CD4-positive, alpha-beta T cell treated with Interferon alpha-2 for 1 hour (primary cell): Measurements from ENCODE around the gene RABIF.

Experiments used
- DNase-seq, 2 donors: peaks; one replicate each; pipeline ENCODE4 v3.0.0-alpha.2; 2020 to 2022

RABIF gene

DNA sequence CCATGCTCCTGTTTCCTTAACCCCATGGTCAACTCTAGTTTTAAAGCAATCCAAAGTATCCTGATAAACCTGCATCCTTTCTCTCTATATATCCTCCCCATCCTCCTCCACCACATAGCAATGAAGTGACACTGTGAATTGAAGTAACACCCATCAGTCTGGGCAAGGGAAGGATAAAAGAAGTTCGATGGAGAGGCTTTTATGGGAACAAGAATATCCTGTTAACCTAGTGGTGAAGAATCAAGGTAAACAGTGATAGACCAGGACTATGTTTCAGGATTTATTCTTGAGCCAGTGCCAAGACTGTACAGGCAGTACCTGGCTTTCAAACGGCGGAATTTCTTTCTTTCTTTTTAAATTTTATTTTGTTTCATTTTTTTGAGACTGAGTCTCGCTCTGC, 17.6 kb downstream of the RABIF start:
- DNase-seq: no peak

- no peak for DNase-seq
Measured at GRCh38 chr1:202862679-202863560, 26.0 kb downstream of the RABIF start.

GRCh38 chr1:202861420-202862132, 27.4 kb downstream of the RABIF start:
- DNase-seq: peak; percentile 33 to 66

DNA sequence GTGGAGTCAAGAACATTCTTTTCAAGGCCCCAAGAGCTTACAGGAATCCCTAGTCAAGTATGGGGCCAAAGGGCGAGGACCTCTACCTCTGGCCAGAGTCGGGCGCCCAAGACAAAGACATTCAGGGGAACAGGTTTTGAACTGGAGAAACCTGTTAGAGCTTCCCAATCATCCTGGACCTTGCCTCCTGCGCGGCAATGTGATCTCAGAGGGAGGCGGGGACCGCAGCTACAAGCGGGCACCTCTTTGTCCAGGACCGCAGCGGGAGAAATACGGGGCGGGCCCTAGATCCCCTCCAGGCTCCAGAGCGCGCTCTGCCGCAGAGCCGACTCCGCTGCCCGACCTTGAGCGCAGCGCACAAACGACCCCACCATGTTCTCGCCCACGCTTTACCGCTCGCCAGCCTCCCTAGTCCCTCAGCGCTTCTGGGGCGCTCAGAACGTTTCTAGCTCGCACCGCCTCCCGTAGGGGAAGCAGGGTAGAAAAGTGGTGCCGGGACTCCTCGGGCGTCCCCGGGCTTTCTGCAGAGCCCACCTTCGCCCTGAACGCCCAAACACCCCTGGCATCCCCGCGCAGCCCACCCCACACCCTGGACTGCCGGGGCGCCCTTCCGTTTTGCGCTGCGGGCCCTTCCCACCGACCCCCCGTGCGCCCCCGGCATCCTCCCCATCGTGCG, 28.1 kb downstream of the RABIF start:
- DNase-seq: peak in 1 of 2 donors; percentile 12

DNA sequence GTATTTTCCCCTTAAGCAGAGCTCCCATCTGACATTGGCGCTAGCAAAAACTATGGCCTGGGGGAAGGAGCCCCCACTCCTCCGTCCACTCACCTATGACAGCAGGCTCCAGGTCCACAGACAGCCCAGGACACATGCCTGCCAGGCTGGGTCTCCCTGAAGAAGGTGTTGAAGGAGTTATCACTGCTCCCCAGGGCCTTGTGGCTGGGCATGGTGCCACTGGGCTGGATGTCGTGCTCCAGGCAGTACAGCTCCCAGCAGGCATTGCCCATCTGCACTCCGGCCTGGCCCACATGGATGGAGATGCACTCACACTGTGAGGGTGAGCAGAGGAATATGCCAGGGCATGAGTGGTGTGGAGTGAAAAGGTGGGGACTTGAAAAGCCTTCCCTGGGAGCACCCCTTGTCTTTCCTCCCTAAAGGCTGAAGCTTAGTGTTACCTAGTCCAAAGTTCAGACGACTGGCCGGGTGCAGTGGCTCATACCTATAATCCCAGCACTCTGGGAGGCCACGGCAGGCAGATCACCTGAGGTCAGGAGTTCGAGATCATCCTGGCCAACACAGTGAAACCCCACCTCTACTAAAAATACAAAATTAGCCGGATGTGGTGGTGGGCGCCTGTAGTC, 30.0 kb downstream of the RABIF start:
- no peak for DNase-seq

DNA sequence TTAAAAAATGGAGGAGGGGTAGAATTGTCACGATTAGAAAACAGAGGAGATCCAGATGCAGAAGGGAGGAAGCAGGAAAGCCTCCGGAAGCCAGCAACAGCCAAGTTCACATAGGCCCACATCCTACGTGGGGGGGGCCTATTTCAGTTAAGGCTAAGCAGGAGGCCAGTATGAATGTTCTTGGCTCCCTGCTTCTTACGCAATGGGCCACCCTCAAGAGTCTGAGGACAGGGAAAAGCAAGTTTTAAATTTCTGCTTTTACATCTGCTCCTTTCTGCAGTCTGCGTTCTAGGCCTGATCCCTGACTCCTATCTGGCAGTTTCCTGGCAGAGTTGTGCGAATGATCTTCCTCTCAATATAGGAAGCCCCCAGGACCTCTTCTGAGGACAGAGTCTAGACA, 30.6 kb downstream of the RABIF start:
- DNase-seq: no peak

DNA sequence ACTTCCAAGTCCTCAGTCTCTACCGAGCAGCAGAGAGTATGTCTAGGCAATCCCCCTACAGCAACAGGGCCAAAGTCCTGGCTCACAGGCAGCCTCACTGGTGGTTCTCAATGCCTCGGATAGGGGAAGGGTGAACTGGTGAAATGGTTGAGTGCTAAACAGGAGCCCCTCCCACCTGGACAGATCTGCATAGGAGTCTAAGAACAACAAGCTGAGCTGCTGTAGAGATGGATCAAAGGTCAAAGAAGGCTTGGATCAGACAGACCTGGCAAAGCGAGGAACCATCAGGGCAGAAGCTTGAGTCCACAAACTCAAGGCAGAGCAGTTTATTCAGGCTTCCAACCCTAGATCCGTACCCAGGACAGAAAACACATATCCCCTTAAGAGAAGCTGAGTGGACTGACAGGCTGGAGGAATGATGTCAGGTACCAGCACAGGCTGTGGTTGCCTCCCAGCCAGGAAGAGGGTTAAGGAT, 31.8 kb downstream of the RABIF start:
- DNase-seq: no peak

GRCh38 chr1:202856014-202856413, 32.9 kb downstream of the RABIF start:
- DNase-seq: no peak

GRCh38 chr1:202854787-202855186, 34.2 kb downstream of the RABIF start:
- DNase-seq: no peak

DNA sequence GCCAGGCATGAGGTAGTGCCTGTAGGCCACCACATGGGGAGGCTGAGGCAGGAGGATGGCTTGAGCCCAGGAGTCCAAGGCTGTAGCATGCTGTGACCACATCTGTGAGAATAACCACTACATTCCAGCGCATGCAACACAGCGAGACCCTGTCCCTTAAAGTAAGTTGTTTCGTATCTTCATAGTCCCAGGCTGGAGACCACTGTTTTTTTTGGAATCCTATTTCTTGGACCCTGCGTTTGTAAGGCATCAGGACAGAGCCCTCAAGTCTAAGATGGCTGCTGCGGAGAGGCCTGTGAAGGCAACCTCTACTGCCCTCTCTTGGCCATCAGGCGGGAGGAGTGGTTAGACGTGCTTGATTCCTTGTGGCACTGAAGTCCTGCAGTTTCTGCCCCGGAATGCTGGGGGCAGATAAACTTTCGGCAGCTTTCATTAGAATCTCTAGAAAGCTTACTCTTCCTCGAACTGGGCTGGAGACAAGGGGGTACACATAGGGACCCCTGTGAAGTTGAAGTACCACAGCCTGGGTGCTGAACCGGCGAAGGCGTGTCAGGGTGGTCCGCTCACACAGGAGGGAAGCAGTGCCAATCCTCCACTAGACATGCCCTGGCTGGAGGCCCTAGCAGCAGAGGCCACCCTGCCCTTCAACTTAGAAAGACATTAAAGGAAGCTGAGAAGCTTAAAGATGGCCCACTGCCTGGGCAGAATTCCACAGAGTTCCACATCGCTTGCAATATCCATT, 36.6 kb downstream of the RABIF start:
- peak; percentile 23 to 50 for DNase-seq

- no peak for DNase-seq
Measured at GRCh38 chr1:202850593-202851362, 38.2 kb downstream of the RABIF start.

DNA sequence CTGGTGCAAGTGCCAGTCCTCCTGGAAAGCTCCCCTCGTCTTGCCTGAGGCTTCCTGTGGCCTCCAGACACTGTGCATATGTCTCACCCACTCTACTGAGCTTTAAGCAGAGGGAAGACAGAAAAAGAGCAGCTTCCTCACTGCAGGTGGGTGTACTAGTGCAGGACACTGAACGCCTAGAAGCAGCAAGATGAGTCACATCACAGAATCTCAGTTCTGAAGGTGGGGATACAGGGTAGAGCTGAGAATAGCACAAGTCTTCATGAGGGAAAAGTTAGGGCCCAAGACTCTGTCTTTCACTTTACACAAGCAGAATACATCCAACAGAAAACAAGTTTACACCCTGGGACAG, 40.8 kb downstream of the RABIF start:
- DNase-seq: no peak

DNA sequence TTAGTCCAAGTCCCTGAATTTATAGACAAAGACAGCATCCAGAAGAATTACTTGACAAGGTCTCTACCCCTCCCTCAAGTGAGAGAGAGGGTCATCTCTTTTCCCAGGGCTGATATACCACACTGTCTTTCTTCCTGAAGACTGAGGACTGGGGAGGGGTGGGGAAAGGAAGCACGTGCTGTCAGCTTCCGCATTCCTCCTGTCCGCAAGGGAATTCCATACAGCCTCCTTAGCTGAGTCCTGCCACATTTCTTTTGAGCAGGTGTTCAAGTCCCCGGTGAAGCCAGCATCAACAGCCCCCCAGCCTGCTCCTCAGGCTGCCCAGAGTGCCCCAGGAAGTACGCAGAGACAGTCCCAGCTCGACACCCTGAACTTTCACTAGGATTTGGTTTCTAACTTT, 44.0 kb downstream of the RABIF start:
- DNase-seq: no peak

DNA sequence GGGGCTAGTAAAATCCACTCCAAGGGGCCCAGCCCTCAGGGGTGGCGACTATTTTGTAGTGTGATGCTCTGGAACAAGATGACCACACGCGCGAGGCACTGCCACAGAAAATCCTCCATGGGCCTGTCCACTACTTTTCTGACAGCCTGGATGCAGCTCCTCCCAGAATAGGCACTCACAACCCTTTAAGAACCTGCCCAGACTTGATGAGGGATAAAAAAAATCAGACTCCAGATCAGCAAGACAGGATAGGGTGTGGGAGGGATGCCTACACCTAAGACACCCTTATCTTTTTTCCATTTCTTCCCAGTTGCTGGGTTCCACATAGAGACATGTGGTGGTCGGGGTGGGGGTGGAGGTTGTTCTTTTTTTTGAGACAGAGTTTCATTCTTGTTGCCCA, 44.7 kb downstream of the RABIF start:
- DNase-seq: no peak

- DNase-seq: no peak
Measured at GRCh38 chr1:202843081-202843480, 45.9 kb downstream of the RABIF start.

GRCh38 chr1:202837746-202838262, 51.1 kb downstream of the RABIF start:
- DNase-seq: no peak

GRCh38 chr1:202836623-202837403, 52.1 kb downstream of the RABIF start:
- DNase-seq: no peak

DNA sequence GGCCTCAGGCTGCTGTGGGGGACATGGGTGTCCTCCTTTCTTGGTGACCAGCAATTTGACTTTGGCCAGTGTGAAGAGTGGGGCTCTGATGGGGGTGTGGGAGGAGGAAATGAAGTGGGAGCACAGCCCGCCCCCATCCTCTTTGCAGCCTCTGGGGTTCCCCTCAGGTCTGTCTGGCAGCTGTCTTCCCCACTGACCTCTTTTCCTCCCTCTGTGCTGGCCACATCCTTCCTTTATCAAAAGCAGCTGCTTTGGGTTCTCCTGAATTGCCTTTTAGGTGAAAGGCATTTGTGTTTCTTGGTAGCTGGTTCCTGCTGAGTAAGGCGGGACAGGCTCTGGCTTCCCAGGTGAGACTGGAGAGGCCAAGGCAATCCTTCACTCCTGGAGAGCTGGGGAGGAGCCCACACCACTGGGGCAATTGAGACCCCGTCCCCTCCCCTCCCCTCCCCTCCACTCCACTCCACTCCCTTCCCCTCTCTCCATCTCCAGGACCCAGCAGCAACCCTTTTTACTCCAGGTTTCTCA, 53.3 kb downstream of the RABIF start:
- DNase-seq: peak; percentile 19 to 57

DNA sequence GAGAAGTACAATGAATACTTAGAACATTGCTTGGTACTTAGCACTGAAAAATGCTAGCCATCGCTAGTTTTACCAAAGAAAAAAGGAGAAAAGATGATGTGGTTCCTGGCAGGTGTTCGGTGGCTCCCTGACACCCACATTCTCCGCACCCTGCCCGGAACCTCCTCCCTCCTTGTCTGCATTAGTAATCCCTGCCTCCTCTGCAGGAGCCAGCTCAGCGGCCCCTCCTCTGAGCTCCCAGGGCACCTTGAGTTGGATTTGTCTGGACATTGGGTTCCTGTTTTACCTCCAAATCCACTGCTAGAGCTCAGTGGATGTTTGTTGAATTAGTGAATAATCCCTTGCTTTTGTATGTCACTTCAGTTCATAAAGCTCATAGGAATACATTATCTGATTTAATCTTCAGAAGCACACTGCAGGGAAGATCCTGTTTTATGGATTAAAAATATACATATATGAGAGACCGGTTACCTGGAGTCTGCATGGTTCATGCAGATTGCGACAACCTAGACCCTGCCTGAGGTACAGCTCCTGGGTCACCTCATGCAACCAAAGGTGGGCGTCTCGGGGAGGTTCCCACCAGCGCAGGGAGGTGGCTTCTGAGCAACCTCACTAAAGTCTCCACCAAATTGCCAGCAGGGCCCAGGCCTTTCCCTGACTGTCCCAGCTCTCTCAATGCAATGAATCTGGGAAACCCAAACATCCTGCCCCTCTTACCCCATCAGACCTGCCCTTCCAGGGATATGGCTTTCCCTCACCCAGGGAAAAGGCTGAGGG, 54.0 kb downstream of the RABIF start:
- DNase-seq: no peak
